Epithelial cell of prostate (primary cell): ENCODE data around the gene EPN3.

Experiments used
- DNase-seq: peaks from one replicate; pipeline ENCODE4 v3.0.0-alpha.2; 2011; ENCODE audit warnings: low read depth, low spot score
- H3K27ac ChIP-seq: fragments of 450-650 bp; 2 replicates; pipeline ENCODE4 v1.5.1; 2017; ENCODE audit warnings: mild to moderate bottlenecking

EPN3 gene

GRCh38 chr17:50547035-50547735, 14.7 kb downstream of the EPN3 start, which contains the start of gene SPATA20:
SPATA20 (plus strand) TSS chr17:50547174; CDS start chr17:50547209, 35 bp downstream.
- no peak for DNase-seq
- H3K27ac ChIP-seq, result peak within 1 kb of the TSS; percentile 46

DNA sequence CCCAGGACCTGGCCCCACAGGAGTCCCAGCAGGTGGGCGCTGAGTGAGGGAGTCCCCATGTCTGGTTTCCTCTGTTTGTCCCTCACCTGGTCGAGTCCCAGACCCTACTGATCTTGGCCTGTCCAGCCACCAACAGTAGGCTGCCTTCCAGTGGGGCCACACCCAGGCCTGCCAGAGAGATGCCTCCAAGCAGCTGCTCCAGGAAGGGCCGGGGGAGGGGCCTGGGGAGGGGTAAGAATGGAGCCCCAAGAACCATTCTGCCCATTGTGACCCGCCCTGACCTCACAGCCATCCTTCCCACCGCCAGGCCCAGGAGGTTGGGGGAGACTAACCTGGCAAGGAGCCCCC, 15.2 kb downstream of the EPN3 start:
- H3K27ac ChIP-seq, result peak overlapping the region; percentile 46
- no peak for DNase-seq

GRCh38 chr17:50548831-50549230, 16.3 kb downstream of the EPN3 start:
- DNase-seq, result no peak
- no peak overlapping the region for H3K27ac ChIP-seq

DNA sequence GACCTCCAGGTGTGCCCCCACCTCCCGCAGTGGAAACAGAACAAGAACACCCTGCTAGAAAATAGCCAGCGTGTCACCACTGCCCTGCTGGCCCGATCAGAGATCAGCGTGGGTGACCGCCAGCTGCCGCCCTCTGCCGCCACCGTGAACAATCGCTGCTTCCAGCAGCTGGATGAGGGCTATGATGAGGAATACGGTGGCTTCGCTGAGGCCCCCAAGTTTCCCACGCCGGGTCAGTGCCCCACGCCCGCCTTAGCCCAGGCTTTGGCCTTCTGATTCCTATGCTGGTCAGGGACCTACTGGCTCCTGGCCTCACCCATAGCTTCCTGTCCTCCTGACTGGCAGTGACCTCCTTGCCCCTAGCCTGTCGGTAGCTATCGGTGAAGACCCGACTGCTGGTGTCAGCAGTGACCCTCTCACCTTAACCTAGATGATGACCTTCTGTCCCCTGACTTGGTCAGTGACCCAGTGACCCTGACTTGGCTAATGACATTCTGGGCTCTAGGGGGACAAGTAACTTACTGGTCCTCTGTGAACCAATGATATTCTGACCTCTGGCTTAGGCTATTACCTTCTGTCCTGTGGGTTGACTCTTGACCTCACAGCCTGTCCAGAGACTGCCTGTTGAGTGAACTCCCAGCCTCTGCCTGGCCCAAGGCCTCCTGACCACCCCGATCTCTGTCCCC, 16.9 kb downstream of the EPN3 start:
- DNase-seq, result no peak
- H3K27ac ChIP-seq, result no peak overlapping the region

- no peak for DNase-seq
- H3K27ac ChIP-seq, result no peak overlapping the region
Measured at GRCh38 chr17:50549969-50550368, 17.4 kb downstream of the EPN3 start.

DNA sequence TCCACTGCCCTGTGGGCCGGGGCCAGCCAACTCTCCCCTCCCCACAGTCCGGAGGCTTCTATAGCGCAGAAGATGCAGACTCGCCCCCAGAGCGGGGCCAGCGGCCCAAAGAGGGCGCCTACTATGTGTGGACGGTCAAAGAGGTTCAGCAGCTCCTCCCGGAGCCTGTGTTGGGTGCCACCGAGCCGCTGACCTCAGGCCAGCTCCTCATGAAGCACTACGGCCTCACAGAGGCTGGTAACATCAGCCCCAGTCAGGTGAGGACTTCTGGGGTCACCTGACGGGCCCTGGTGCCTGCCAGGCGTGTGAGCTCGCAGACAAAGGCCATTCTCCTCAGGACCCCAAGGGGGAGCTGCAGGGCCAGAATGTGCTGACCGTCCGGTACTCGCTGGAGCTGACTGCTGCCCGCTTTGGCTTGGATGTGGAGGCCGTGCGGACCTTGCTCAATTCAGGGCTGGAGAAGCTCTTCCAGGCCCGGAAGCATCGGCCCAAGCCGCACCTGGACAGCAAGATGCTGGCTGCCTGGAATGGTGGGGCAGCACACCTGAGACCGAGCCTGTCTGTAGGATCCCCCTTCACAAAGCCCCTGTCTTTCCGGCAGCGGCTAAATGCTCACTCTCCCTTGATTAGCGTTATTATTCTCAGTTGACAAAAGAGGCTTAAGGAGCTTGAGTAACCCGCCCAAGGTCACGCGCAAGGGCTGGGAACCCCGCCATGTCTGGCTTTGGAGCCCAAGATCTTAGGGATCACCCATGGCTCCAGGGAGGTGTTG, 18.3 kb downstream of the EPN3 start:
- DNase-seq, result no peak
- H3K27ac ChIP-seq, result no peak overlapping the region

DNA sequence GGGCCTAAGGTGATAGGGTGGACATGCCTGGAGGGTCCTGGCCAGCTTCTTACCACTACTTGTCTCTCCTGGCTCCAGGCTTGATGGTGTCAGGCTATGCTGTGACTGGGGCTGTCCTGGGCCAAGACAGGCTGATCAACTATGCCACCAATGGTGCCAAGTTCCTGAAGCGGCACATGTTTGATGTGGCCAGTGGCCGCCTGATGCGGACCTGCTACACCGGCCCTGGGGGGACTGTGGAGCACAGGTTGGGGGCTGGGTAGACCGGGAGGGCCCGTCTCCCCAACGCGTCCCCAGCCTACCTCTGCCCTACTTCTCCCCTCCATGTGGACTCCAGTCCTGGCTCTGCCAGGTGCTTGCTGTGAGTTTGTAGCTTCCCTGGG, 18.9 kb downstream of the EPN3 start:
- no peak overlapping the region for H3K27ac ChIP-seq
- no peak for DNase-seq

DNA sequence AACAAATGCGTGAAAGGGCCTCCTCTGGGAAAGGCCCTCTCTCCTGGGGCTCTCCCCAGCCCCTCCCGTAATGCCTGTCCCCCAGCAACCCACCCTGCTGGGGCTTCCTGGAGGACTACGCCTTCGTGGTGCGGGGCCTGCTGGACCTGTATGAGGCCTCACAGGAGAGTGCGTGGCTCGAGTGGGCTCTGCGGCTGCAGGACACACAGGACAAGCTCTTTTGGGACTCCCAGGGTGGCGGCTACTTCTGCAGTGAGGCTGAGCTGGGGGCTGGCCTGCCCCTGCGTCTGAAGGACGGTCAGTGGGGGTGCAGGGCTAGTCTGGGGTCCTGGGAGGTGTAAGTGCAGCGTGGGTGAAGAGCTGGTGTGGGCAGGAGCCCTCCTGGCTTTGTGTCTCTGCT, 19.3 kb downstream of the EPN3 start:
- no peak overlapping the region for H3K27ac ChIP-seq
- DNase-seq, result no peak

- no peak for DNase-seq
- no peak overlapping the region for H3K27ac ChIP-seq
Measured at GRCh38 chr17:50554201-50554600, 21.7 kb downstream of the EPN3 start.

- H3K27ac ChIP-seq, result no peak overlapping the region
- no peak for DNase-seq
Measured at GRCh38 chr17:50556803-50557202, 24.3 kb downstream of the EPN3 start.

GRCh38 chr17:50557630-50558029, 25.1 kb downstream of the EPN3 start:
- DNase-seq, result no peak
- no peak overlapping the region for H3K27ac ChIP-seq

DNA sequence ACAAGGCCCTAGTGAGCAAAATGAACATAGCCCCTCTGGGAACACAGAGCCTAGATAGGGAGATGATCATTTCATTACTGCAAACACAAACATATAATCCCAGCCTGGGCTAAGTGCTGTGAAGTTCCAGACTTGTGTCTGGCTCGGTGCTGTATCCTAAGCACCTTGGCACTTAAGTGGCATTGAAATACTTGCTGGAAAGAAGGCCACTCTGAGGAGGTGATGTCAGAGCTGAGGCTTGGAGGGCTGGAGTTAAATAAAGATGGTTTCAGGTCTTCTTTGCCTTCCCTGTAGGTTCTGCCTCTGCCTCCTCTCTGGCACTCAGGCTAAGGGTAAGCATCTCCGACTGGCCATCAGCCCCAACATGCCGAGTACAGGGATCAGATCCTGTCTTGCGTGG, 25.6 kb downstream of the EPN3 start:
- DNase-seq, result no peak
- H3K27ac ChIP-seq, result no peak overlapping the region

- no peak overlapping the region for H3K27ac ChIP-seq
- DNase-seq, result no peak
Measured at GRCh38 chr17:50558581-50558940, 26.0 kb downstream of the EPN3 start.

GRCh38 chr17:50558941-50559614, 26.5 kb downstream of the EPN3 start:
- H3K27ac ChIP-seq, result no peak overlapping the region
- DNase-seq, result no peak

DNA sequence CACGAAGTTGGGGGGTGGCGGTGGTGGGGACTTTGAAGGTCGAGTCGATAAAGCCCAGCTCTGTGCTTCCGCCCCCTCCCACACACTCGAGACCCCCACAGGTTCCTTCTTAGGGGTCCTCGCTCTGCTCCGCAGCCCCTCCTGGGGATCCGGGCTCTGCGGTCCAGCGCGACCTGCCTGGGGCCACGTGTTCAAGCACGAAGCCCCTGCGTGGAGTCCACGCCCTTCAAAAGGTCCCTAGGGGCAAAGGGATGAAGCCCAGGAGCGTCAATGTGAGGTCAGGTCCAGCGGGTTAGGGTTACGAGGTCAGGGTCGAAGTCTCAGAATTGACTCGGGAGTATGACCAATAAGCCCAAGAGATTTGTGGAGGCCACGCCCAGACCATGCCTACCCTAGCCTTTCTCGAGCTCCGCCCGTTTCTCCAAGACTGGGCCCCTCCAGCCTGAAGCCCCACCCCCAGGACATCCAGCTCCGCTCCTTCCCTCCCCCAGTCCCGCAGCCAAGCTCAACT, 27.2 kb downstream of the EPN3 start:
- DNase-seq, result no peak
- H3K27ac ChIP-seq, result no peak overlapping the region

DNA sequence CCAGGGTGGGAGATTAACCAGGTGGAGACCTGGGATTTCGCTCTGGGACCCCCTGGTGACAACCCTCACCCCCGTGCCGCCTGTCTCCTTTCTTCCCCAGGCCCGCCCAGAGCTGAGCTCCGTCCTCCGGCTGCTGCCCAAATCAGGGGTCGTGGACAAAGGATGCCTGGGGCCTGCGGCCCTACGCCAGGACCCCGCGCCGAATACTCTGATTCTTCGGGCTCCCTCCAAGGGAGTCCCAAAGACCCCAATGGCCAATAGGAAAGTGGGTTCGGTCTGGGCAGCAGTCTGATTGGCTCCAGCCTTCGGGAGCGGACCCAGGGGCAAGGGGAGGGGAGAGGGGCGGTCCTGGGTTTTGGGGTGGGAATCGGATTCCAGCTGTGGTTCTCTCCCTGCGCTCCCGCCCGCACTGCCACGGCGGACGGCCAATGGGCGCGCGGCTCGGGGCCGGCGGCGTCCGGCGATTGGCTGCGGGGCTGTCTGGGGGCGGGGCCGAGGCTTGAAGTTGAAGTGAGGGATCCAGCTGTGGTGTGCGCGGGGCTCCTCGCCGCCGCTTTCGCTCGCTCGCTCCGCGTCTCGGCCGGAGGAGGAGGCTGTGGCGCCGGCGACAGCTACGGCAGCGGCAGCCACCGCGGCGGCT, 27.8 kb downstream of the EPN3 start, which contains the start of gene CACNA1G:
CACNA1G (plus strand) TSS at position 531 of the 640 bp plus-strand sequence. CDS start 745 bp downstream, outside the sequence.
- no peak for DNase-seq
- H3K27ac ChIP-seq, result no peak within 1 kb of the TSS

- H3K27ac ChIP-seq, result no peak overlapping the region
- DNase-seq, result no peak
Measured at GRCh38 chr17:50560931-50561745, 28.6 kb downstream of the EPN3 start.

GRCh38 chr17:50561746-50562141, 29.2 kb downstream of the EPN3 start:
- no peak for DNase-seq
- H3K27ac ChIP-seq, result no peak overlapping the region
